Peyer's patch (tissue), 4 donors: ENCODE measurements around the gene PPFIA1.
A peak's percentile ranks its signal among the peaks of the same experiment; 100 is the strongest.

ENCODE experiments used
- POLR2A ChIP-seq, 2 donors: fragments of 450-650 bp; IDR thresholded peaks; one replicate each; pipeline ENCODE4 v1.5.1; 2017; ENCODE audit warnings: antibody characterized with exemption in 2 of 2, mild to moderate bottlenecking in 2 of 2, moderate library complexity in 2 of 2
- TF ChIP-seq, protein P1 (sequence below), 6 experiments: fragments of 450-650 bp in 4 of 6; fragments of 200-600 bp in 2 of 6; sonication (generic) in 1 of 6; IDR thresholded peaks; one replicate each; pipeline ENCODE4 v1.5.1; 2017 to 2019; ENCODE audit warnings: antibody characterized with exemption in 6 of 6, mild to moderate bottlenecking in 3 of 6, moderate library complexity in 1 of 6

DNA sequence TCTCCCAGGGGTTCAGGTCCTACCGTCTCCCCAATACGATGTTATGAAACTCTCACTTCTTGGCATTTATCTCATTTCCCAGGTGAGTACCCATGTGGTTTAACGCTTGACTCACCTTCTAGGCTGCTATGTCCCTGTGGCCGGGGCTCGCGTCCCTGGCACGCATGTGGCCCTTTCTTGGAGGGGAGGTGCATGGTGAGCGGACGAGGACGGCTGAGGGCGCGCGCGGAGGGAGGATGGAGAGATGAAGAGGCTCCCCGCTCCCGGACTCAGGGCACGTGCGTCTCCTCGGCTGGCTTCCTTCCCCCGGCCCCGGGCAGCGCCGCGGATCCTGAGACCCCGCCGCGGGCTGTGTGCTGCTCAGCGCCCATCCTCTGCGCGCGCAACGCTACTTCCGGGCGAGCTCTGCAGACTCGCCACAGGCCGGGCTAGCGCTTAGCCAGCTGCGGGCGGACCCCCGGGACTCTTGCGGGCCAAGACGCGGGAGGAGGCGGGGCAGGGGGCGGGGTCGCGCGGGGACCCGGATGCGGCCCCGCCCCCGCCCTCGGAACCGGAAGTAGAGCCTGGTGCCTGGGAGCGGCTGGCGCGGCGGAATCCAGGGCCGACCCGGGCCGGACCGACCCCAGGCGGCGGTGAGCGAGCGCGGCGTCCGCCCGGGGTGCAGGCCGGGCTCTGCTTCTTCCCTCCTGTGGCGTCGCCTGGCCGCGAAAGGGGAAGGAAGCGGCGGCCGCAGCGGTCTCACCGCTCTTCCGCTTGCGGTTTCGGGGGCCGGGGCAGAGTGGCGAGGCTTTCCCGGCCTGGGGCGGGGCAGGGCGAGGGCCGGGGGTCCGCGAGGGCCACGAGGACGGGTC lies 127.7 kb downstream of the PPFIA1 start, which contains the start of gene CTTN:
- TF ChIP-seq, protein P1, sequence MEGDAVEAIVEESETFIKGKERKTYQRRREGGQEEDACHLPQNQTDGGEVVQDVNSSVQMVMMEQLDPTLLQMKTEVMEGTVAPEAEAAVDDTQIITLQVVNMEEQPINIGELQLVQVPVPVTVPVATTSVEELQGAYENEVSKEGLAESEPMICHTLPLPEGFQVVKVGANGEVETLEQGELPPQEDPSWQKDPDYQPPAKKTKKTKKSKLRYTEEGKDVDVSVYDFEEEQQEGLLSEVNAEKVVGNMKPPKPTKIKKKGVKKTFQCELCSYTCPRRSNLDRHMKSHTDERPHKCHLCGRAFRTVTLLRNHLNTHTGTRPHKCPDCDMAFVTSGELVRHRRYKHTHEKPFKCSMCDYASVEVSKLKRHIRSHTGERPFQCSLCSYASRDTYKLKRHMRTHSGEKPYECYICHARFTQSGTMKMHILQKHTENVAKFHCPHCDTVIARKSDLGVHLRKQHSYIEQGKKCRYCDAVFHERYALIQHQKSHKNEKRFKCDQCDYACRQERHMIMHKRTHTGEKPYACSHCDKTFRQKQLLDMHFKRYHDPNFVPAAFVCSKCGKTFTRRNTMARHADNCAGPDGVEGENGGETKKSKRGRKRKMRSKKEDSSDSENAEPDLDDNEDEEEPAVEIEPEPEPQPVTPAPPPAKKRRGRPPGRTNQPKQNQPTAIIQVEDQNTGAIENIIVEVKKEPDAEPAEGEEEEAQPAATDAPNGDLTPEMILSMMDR (IDR thresholded peaks at IDR 0.05) = no peak
- peak; percentile 72 to 78 for TF ChIP-seq POLR2A (IDR thresholded peaks at IDR 0.05)
